OCI-LY1 (cell line): ENCODE data around the gene ZNF610.

Experiments
- H2AFZ ChIP-seq: fragments of 200-600 bp; sonication (generic), shearing (Covaris generic); 2 replicates; pipeline ENCODE4 v1.6.0; 2014; ENCODE audit warnings: antibody characterized with exemption, mild to moderate bottlenecking, low read length
- H3F3A ChIP-seq: fragments of 200-600 bp; sonication (generic), shearing (Covaris generic); 2 replicates; pipeline ENCODE4 v1.6.0; 2014; ENCODE audit warnings: mild to moderate bottlenecking, antibody characterized with exemption, low read length, moderate library complexity; ENCODE audit not compliant: insufficient read depth
- H3K27ac ChIP-seq: fragments of 200-600 bp; sonication (generic); 2 replicates; pipeline ENCODE4 v1.5.1; 2014; ENCODE audit warnings: low read length, mixed run types, mild to moderate bottlenecking, low read depth; ENCODE audit not compliant: poor library complexity, severe bottlenecking
- H3K27me3 ChIP-seq: fragments of 200-600 bp; sonication (generic); 2 replicates; pipeline ENCODE4 v1.6.0; 2014; ENCODE audit warnings: antibody characterized with exemption, mild to moderate bottlenecking, low read length, moderate library complexity; ENCODE audit not compliant: insufficient read depth
- H3K36me3 ChIP-seq: fragments of 200-600 bp; sonication (generic); 2 replicates; pipeline ENCODE4 v1.6.1; 2014; ENCODE audit warnings: mild to moderate bottlenecking, antibody characterized with exemption, low read length, moderate library complexity, mixed read lengths; ENCODE audit not compliant: insufficient read depth
- H3K4me1 ChIP-seq: fragments of 200-600 bp; sonication (generic); 2 replicates; pipeline ENCODE4 v1.5.1; 2014; ENCODE audit warnings: mild to moderate bottlenecking, low read length, moderate library complexity; ENCODE audit not compliant: insufficient read depth, severe bottlenecking
- H3K4me2 ChIP-seq: fragments of 200-600 bp; sonication (generic), shearing (Covaris generic); 2 replicates; pipeline ENCODE4 v1.6.1; 2014; ENCODE audit warnings: low read length
- H3K4me3 ChIP-seq: fragments of 200-600 bp; sonication (generic); 2 replicates; pipeline ENCODE4 v1.5.1; 2014; ENCODE audit warnings: low read length, low read depth, mild to moderate bottlenecking, mixed read lengths; ENCODE audit not compliant: poor library complexity, severe bottlenecking
- H3K79me2 ChIP-seq: fragments of 200-600 bp; shearing (Covaris generic); 2 replicates; pipeline ENCODE4 v1.6.1; 2016; ENCODE audit warnings: mixed run types, low read length, mixed read lengths; ENCODE audit not compliant: insufficient read depth
- H3K9ac ChIP-seq: fragments of 200-600 bp; sonication (generic), shearing (Covaris generic); 2 replicates; pipeline ENCODE4 v1.6.1; 2014; ENCODE audit warnings: mild to moderate bottlenecking, low read length, mixed read lengths
- H3K9me2 ChIP-seq: fragments of 200-600 bp; sonication (generic), shearing (Covaris generic); 2 replicates; pipeline ENCODE4 v1.6.1; 2014; ENCODE audit warnings: low read depth, mild to moderate bottlenecking, low read length, mixed read lengths
- H3K9me3 ChIP-seq: fragments of 200-600 bp; shearing (Covaris generic); 2 replicates; pipeline ENCODE4 v1.6.1; 2014; ENCODE audit warnings: low read length, mixed read lengths
- H4K20me1 ChIP-seq: fragments of 200-600 bp; sonication (generic), shearing (Covaris generic); 2 replicates; pipeline ENCODE4 v1.6.0; 2016; ENCODE audit warnings: mild to moderate bottlenecking, low read length; ENCODE audit not compliant: insufficient read depth
- EZH2 ChIP-seq: fragments of 200-600 bp; sonication (generic), shearing (Covaris generic); IDR thresholded peaks from 2 replicates; pipeline ENCODE4 v1.8.0; 2017; ENCODE audit warnings: borderline replicate concordance, mixed run types, mild to moderate bottlenecking, antibody characterized with exemption, low read length, moderate library complexity, mixed read lengths
- TF ChIP-seq, protein P1 (sequence below): fragments of 200-600 bp; sonication (generic), shearing (Covaris generic); IDR thresholded peaks from 2 replicates; pipeline ENCODE4 v1.5.1; 2017; ENCODE audit warnings: mild to moderate bottlenecking, antibody characterized with exemption, low read length, moderate library complexity, mixed read lengths

ZNF610 gene

DNA sequence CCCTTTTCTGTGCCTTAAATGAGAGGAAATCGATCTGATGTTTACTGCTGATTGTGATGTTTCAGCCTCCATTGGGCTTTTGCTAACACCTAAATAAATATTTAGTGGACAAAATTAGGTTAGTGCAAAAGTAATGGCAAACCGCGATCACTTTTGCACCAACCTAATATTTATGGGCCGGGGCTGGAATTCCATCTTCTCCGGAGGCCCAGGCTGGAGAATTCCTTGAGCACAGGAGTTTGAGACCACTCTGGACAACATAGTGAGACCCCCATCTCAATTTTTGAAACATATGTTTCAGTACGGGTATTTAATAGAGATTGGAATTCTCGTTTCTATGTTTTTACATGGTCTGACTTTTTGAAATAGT is 34.3 kb downstream of the ZNF610 start:
- Histone ChIP-seq H3F3A (no peaks in the 10 kb centered on the region), H3K9me2 (no peaks in the 10 kb centered on the region), H3K4me3 (no peak overlapping the region), H3K9ac (no peak overlapping the region), H4K20me1 (no peaks in the 10 kb centered on the region), H3K9me3 (peaks cover 16% of the 10 kb centered on the region), H3K27me3 (no peaks in the 10 kb centered on the region), H3K36me3 (no peaks in the 10 kb centered on the region), H3K27ac (no peak overlapping the region), H3K79me2 (no peaks in the 10 kb centered on the region), H3K4me1 (no peaks in the 10 kb centered on the region), H2AFZ (no peak overlapping the region), H3K4me2 (no peak overlapping the region)
- TF ChIP-seq EZH2, result no peak
- TF ChIP-seq, protein P1, sequence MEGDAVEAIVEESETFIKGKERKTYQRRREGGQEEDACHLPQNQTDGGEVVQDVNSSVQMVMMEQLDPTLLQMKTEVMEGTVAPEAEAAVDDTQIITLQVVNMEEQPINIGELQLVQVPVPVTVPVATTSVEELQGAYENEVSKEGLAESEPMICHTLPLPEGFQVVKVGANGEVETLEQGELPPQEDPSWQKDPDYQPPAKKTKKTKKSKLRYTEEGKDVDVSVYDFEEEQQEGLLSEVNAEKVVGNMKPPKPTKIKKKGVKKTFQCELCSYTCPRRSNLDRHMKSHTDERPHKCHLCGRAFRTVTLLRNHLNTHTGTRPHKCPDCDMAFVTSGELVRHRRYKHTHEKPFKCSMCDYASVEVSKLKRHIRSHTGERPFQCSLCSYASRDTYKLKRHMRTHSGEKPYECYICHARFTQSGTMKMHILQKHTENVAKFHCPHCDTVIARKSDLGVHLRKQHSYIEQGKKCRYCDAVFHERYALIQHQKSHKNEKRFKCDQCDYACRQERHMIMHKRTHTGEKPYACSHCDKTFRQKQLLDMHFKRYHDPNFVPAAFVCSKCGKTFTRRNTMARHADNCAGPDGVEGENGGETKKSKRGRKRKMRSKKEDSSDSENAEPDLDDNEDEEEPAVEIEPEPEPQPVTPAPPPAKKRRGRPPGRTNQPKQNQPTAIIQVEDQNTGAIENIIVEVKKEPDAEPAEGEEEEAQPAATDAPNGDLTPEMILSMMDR, result no peak

DNA sequence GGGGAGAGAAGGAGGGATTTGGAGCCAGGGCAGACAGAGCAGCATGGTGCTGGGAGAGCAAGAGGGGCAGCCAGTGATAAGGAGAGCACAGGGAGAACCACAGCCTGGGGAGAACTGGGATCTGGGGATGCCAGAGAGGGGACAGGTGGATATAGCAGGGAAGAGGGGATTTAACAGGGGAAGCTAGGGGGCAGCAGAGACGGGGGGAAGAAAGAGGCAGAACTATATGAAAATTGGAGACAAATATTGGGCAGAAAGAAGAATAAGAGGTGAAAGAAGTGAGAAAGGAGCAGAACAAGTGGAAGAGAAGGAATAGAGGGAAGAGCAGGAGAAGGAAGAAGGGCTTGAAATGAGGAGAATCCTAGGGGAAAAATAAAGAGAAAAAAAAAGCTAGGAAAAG is 55.1 kb downstream of the ZNF610 start:
- Histone ChIP-seq H3F3A (no peaks in the 10 kb centered on the region), H3K4me2 (no peak overlapping the region), H3K36me3 (no peaks in the 10 kb centered on the region), H3K79me2 (no peaks in the 10 kb centered on the region), H3K9ac (no peak overlapping the region), H3K9me3 (no peaks in the 10 kb centered on the region), H3K27me3 (no peaks in the 10 kb centered on the region), H3K9me2 (no peaks in the 10 kb centered on the region), H3K4me3 (no peak overlapping the region), H3K4me1 (no peaks in the 10 kb centered on the region), H2AFZ (no peak overlapping the region), H4K20me1 (no peaks in the 10 kb centered on the region), H3K27ac (no peak overlapping the region)
- TF ChIP-seq, protein P1, result peak; percentile 36; the same call in 1 of the 2 replicates
- TF ChIP-seq EZH2, result no peak

DNA sequence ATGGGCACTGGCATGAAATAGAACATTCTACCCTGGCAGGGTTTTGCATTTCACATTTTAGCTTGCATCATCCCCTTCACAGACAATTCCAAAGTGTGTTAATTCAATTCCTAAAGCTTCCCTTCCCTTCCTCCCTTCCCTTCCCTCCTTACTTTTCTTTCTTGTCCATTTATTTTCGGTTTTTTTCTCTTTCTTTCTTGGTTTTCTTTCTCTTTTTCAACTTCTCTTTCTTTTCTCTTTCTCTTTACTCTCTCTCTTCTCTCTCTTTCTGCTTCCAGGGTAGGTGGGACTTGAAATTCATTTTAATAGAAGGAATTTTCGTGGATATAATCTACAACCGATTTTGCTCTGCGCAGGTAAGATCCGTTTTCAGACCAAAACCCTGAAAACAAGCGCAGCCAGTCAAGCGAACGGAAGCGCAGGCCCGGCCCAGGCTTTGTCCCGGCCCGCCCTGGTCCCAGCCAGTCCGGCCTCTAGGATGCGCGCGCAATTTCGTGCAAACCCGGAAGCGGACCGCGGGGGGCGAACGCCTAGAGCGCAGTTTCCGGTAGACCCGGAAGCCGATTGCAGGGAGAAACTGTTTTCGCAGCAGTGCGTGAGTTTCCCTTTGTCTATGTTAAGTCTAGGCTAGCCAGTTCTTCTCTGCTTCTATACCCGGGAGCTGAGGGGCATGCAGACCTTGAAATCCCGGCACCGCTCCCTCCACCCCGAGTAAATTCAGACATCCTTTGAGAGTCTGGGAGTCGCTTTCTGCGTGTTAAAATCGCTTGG is 61.5 kb downstream of the ZNF610 start, which contains the start of gene ZNF528:
Gene ZNF528, plus strand, starts transcription at position 540 of the 771 bp plus-strand sequence. CDS start 4,165 bp downstream, outside the sequence.
- Histone ChIP-seq H3K79me2 (no peaks in the 10 kb centered on the region), H3K4me1 (no peaks in the 10 kb centered on the region), H3K9me2 (no peaks in the 10 kb centered on the region), H3K27me3 (no peaks in the 10 kb centered on the region), H3K27ac (no peak within 1 kb of the TSS), H2AFZ (no peak within 1 kb of the TSS), H3K36me3 (no peaks in the 10 kb centered on the region), H3K4me3 (no peak within 1 kb of the TSS), H4K20me1 (no peaks in the 10 kb centered on the region), H3F3A (no peaks in the 10 kb centered on the region), H3K4me2 (no peak within 1 kb of the TSS), H3K9me3 (no peaks in the 10 kb centered on the region), H3K9ac (no peak within 1 kb of the TSS)
- TF ChIP-seq, protein P1, result no peak
- TF ChIP-seq EZH2, result no peak
